Ectodermal cell (in vitro differentiated cells): ENCODE results near the gene SELENOM.
"Not testable (repeated sequence)": the region's sequence is repeated elsewhere in the genome, so short reads cannot be mapped to it uniquely, and the experiment has no call there.

Source experiments
- H3K27ac ChIP-seq: 2 replicates; pipeline ENCODE4 v1.7.0; 2013; ENCODE audit warnings: mild to moderate bottlenecking, low read depth, low read length; ENCODE audit not compliant: insufficient read depth, poor library complexity, severe bottlenecking
- H3K27me3 ChIP-seq: 2 replicates; pipeline ENCODE4 v1.7.0; 2013; ENCODE audit warnings: mild to moderate bottlenecking, low read length; ENCODE audit not compliant: insufficient read depth, control insufficient read depth, poor library complexity, severe bottlenecking
- H3K36me3 ChIP-seq: one replicate; pipeline ENCODE4 v1.7.0; 2013; ENCODE audit warnings: low read length; ENCODE audit not compliant: control insufficient read depth, insufficient read depth
- H3K4me1 ChIP-seq: one replicate; pipeline ENCODE4 v1.7.0; 2013; ENCODE audit warnings: low read length; ENCODE audit not compliant: control insufficient read depth, insufficient read depth
- H3K4me3 ChIP-seq: 2 replicates; pipeline ENCODE4 v1.7.0; 2013; ENCODE audit warnings: low read depth, low read length, control low read depth; ENCODE audit not compliant: insufficient read depth
- H3K9me3 ChIP-seq: 2 replicates; pipeline ENCODE4 v1.7.0; 2013; ENCODE audit warnings: mild to moderate bottlenecking, low read length, moderate library complexity; ENCODE audit not compliant: control insufficient read depth
- WGBS, 2 experiments: methylation state at CpG; one replicate each; pipeline ENCODE4 v1.1.7; 2013; ENCODE audit warnings: missing lambda C conversion rate in 2 of 2; 5-methylcytosine and 5-hydroxymethylcytosine counted together

The SELENOM gene

DNA sequence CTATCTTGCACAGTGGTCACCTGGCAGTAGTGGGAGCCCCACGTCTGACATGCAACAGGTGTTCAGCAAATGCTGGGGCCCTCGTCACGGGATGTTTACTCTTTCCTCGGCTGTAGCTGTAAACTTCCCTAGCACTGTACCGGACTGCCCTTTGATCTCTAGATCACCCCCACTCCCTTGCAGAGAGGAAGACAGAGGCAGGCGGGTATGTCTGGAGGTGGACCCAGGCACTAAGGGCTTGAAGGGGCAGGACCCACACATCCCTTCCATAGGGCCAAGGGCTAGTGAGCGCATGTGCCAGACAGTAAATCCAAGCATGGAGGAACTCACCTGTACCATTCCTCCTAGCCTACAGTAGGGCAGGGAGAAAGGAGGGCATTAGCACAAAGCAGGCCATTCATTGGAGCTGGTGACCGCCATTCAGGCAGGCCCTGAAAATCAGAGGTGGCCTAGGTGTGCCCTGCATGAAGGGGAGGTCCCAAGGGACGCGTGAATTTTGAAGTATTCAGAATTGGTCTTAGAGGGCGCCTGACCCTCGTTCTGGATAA, 28.2 kb downstream of the SELENOM start:
- 89 to 92% methylated on average over 12 of the region's 12 CpGs for WGBS, 2 experiments
- H3K4me1 ChIP-seq, result peaks cover 8% of the 10 kb centered on the region
- no peaks in the 10 kb centered on the region for H3K36me3 ChIP-seq
- H3K4me3 ChIP-seq, result no peak overlapping the region
- H3K9me3 ChIP-seq, result no peaks in the 10 kb centered on the region
- H3K27me3 ChIP-seq, result peaks cover 9% of the 10 kb centered on the region
- no peak overlapping the region for H3K27ac ChIP-seq

DNA sequence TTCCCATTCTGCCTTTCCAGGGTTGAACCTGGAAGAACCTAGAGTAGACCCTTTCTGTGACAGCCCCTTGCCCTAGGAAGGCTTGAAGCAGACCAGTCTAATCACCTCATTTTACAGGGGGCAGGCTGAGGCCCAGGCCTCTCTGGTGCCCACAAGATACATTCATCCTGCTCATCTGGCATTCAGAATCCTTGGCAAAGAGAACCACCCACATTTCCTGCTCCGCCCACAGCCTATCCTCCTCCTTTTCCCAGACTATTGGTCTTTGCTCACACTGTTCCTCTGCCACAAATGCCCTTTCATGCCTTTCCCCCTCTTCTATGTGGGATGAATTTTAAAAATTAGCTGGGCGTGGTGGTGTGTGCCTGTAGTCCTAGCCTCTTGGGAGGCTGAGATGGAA, 29.0 kb downstream of the SELENOM start:
- not testable (repeated sequence) for H3K36me3 ChIP-seq, H3K27me3 ChIP-seq, H3K27ac ChIP-seq, H3K4me1 ChIP-seq, H3K4me3 ChIP-seq, H3K9me3 ChIP-seq
- 91 to 92% methylated on average over 2 of the region's 2 CpGs for WGBS, 2 experiments

DNA sequence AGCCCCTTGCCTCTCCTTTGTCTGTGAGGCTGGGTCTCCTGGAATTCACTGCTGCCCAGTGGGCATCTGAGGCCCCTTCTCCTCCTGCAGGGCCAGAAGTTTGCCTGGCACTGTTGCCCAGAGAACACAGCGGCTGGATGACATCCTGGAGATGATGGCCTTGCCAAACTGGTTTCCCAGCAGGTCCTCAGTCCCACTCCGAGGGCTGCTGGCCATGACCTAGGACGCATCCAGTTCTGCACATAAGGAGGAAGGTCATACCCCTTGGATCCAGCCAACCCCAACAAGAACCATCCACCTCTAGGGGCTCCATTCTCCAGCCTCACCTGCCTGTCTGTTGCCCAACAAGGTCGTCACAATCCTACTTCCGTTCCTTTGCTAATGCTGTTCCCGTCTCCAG, 29.7 kb downstream of the SELENOM start:
- Histone ChIP-seq H3K4me1 (peaks cover 8% of the 10 kb centered on the region), H3K36me3 (no peaks in the 10 kb centered on the region), H3K9me3 (no peaks in the 10 kb centered on the region), H3K4me3 (no peak overlapping the region), H3K27ac (no peak overlapping the region), H3K27me3 (peaks cover 9% of the 10 kb centered on the region)
- 89 to 95% methylated on average over 6 of the region's 6 CpGs for WGBS, 2 experiments

DNA sequence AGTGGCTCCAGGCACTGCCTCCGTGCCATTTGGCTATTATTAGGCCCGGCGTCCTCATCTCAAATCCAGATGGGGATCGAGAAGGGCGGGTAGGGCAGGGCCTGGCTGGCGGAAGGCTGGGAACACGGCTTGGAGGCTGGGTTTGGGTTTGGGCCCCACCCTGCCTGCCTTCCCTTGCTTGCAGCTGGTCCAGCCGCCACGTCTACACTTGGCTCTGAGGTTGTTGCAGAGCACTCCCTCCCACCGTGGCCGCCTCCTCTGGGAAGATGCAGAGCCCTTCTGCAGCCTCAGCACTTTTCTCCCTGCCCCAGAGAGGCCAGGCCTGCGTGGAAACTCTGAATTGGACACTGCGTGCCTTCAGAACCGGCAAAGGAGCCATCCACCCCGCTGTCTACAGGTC, 31.4 kb downstream of the SELENOM start:
- H3K9me3 ChIP-seq, result no peaks in the 10 kb centered on the region
- H3K27me3 ChIP-seq, result no peaks in the 10 kb centered on the region
- H3K4me3 ChIP-seq, result no peak overlapping the region
- H3K4me1 ChIP-seq, result no peaks in the 10 kb centered on the region
- no peaks in the 10 kb centered on the region for H3K36me3 ChIP-seq
- no peak overlapping the region for H3K27ac ChIP-seq
- 88% methylated on average over 15 of the region's 15 CpGs for WGBS, 2 experiments

DNA sequence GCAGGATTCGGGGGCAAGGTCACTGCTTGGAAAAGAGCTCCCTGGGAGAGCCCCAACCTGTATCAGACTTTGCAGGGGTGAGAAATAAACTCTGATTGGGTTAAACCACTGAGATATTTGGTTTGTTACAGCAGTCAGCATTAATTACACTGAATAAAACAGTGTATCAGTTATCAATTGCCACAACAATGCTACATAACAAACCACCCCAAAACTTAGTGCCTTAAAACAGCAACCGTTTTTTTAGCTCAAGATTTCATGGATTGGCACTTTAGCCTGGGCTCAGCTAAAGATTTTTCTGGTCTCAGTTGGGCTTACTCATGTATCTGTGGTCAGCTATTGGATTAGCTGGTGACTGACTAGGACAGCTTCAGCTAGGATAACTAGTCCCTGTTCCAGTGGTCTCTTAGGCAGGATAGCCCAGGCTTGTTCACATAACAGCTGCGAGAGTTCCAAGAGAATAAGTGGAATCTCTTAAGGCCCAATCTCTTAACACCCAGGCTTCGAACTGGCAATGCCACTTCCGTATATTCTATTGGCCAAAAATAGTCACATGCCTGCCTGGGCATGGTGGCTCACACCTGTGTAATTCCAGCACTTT, 33.7 kb downstream of the SELENOM start:
- not testable (repeated sequence) for H3K9me3 ChIP-seq, H3K4me1 ChIP-seq, H3K4me3 ChIP-seq, H3K36me3 ChIP-seq, H3K27ac ChIP-seq, H3K27me3 ChIP-seq
- WGBS, 2 experiments, result 88 to 92% methylated on average over 5 of the region's 5 CpGs

DNA sequence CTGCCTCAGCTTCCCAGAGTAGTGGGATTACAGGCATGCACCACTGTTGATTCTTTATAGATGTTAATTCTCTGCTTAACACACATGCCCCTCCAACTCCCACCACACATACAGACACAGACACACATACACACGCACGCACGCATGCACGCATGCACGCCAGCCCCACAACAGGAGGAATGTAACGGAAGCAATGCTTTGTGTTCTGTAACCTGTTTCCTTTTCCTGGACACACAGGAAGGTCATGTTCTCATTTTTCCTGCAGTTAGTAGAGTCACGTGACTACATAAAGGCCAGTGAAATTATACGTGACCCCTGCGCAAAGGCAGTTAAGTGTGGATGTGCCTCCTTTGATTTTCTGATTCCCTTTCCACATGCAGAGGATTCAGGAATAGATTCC, 34.2 kb downstream of the SELENOM start:
- not testable (repeated sequence) for H3K36me3 ChIP-seq, H3K27ac ChIP-seq, H3K4me3 ChIP-seq, H3K27me3 ChIP-seq, H3K9me3 ChIP-seq, H3K4me1 ChIP-seq
- WGBS, 2 experiments, result 96 to 98% methylated on average over 9 of the region's 9 CpGs

DNA sequence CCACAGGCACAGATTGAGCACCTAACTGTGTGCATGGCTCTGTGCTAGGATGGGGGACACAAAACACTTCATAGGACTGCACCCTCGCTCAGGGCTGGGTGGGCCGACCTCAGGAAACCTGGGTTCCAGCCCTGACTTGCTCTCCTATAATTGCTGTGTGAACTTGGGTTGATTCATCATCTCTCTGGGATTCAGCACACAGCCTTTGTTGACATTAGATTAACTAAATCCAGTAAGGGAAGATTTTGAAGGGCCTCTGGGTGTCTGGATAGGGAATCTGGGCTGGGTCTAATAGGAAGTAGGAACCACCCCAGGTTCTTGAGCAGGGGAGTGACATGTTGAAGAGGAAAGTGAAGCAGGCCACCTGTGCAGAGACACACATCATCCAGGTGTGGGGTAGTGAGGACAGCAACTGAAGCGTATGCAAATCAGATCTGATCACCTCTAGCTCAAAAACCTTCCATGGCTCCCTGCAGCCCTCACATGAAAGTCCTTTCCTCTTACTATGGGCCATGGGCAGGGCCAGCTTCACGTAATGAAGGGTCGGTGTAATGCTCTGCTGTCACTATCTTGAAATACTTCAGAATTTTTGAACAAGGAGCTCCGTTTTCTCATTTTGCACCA, 37.6 kb downstream of the SELENOM start:
- H3K27ac ChIP-seq, H3K27me3 ChIP-seq, H3K9me3 ChIP-seq, H3K4me3 ChIP-seq, H3K36me3 ChIP-seq, H3K4me1 ChIP-seq: not testable (repeated sequence)
- WGBS, 2 experiments, result 92 to 96% methylated on average over 6 of the region's 6 CpGs

DNA sequence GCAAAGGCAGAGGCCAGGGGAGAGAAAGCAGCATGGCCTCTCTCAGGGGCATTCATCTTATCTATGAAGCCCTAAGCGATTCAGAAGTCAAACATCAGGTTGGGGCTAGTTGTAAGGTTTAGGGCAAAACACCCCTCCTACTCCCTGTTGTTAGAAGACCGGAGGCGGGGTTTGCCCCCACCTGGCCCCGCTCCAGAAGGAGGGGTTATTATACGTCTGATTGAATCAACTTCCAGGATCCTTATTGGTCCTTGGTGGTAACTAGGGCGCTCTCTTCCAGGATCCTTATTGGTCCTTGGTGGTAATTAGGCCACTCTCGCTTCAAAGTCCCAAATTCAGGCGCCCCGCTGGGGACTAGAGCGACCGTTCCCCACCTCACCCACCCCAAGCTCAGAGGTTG, 38.4 kb downstream of the SELENOM start:
- Histone ChIP-seq H3K4me3 (no peak overlapping the region), H3K36me3 (no peaks in the 10 kb centered on the region), H3K9me3 (no peaks in the 10 kb centered on the region), H3K27ac (no peak overlapping the region), H3K4me1 (no peaks in the 10 kb centered on the region), H3K27me3 (no peaks in the 10 kb centered on the region)
- WGBS, 2 experiments, result 74 to 79% methylated on average over 11 of the region's 11 CpGs

DNA sequence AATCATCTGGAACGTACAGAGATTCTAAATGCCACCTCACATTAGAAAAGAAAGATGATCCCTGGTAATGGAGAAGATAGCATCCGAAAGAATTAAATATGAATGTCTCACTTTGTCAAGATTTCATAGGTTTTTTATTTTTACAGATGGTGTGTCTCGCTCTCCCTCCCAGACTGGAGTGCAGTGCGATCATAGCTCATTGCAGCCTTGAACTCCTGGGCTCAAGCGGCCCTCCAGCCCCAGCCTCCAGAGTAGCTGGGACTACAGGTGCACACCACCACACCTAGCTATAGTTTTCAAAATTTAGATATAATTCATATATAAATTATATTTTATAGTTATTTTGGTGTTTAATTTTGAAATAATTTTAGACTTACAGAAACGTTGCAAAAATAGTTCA, 43.0 kb downstream of the SELENOM start:
- Histone ChIP-seq H3K4me1 (no peaks in the 10 kb centered on the region), H3K36me3 (no peaks in the 10 kb centered on the region), H3K27me3 (no peaks in the 10 kb centered on the region), H3K27ac (no peak overlapping the region), H3K4me3 (no peak overlapping the region), H3K9me3 (no peaks in the 10 kb centered on the region)
- WGBS, 2 experiments, result 95 to 96% methylated on average over 6 of the region's 6 CpGs

DNA sequence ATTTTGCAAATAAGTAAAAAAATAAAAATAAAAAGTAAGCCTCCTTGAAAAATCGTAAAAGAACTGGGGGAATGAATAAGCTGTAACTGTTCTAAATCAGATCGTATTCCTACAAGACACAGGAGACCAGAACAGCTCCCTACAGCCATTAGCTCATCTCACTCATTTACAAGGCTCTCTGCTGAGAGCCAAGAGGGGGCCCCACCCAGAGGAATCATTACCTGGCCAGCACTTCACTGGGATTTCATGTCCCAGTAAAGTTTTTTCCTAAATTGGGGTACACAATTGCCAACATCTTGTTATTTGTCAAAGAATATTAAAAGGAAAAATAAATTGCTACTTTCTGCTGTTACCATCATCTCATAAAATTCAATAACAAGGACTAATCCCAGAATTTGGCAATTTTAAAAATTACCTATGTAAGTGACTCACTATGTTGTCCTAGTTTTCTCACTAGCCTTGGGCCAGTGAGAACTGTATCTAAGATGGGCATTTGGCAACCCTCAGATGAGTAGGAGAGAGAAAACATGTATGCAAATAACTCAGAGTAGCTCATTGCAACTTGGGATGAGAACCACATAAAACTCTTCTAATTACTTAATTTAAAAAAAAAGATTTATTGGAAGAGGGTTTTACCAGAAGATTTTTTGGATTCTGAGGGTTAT, 44.7 kb downstream of the SELENOM start:
- H3K9me3 ChIP-seq, result no peaks in the 10 kb centered on the region
- no peak overlapping the region for H3K4me3 ChIP-seq
- WGBS, 2 experiments, result 79 to 83% methylated on average over 2 of the region's 2 CpGs
- no peaks in the 10 kb centered on the region for H3K4me1 ChIP-seq
- H3K27me3 ChIP-seq, result no peaks in the 10 kb centered on the region
- H3K36me3 ChIP-seq, result no peaks in the 10 kb centered on the region
- H3K27ac ChIP-seq, result no peak overlapping the region
